SK-N-SH (cell line): Measurements from ENCODE around the gene FNDC1. TPM values are rescaled to one million over a fixed set of nuclear protein-coding genes. Genes with fewer than 3 reads are reported as not detected.

Experiments used
- CTCF ChIA-PET: fragments of 300-600, 350-600 bp; formaldehyde crosslinking; extraction: SDS; loops from one replicate; lab custom pipeline; 2021; lab: Yijun Ruan, JAX
- POLR2A ChIA-PET: fragments of 350-600 bp; sonication (Branson Sonifier 250); formaldehyde crosslinking; extraction: SDS; loops from one replicate; lab custom pipeline; 2020; ENCODE audit warnings: antibody characterized with exemption, inconsistent platforms; lab: Yijun Ruan, JAX
- DNase-seq: peaks from one replicate; pipeline ENCODE4 v3.0.0; 2012
- H2AFZ ChIP-seq: fragments of 200-600 bp; sonication (generic); 2 replicates; pipeline ENCODE4 v1.8.1; 2016; ENCODE audit warnings: antibody characterized with exemption, mild to moderate bottlenecking, low read depth
- H3F3A ChIP-seq: fragments of 200-600 bp; sonication (generic); replicated peaks from 2 replicates; pipeline ENCODE3; 2016; ENCODE audit warnings: antibody characterized with exemption, mild to moderate bottlenecking; ENCODE audit not compliant: insufficient read depth
- H3K27ac ChIP-seq, 2 experiments: fragments of 200-500 bp in 1 of 2; fragments of 200-600 bp in 1 of 2; sonication (Bioruptor generic) in 1 of 2; sonication (generic), shearing (Covaris generic) in 1 of 2; 2 replicates each; pipeline versions ENCODE4 v1.5.1 to v1.6.1; 2014 to 2016; ENCODE audit warnings: low read depth in 2 of 2, inconsistent platforms in 1 of 2, low read length in 1 of 2, mild to moderate bottlenecking in 1 of 2, mixed read lengths in 1 of 2
- H3K27me3 ChIP-seq: fragments of 200-600 bp; sonication (generic), shearing (Covaris generic); 2 replicates; pipeline ENCODE4 v1.6.1; 2016; ENCODE audit warnings: mixed run types; ENCODE audit not compliant: insufficient read depth
- H3K36me3 ChIP-seq, 2 experiments: fragments of 200-500 bp in 1 of 2; fragments of 200-600 bp in 1 of 2; sonication (Bioruptor generic) in 1 of 2; sonication (generic) in 1 of 2; replicated peaks in 1 of 2; 2 replicates each; pipeline versions ENCODE3 to v1.5.1; 2014 to 2016; ENCODE audit warnings: low read length in 1 of 2, mild to moderate bottlenecking in 1 of 2; ENCODE audit not compliant: insufficient read depth in 2 of 2, control insufficient read depth in 1 of 2
- H3K4me1 ChIP-seq, 2 experiments: fragments of 200-500 bp in 1 of 2; fragments of 200-600 bp in 1 of 2; sonication (Bioruptor generic) in 1 of 2; sonication (generic), shearing (Covaris generic) in 1 of 2; 2 replicates each; pipeline versions ENCODE4 v1.5.1 to v1.6.1; 2014 to 2016; ENCODE audit warnings: low read depth in 1 of 2, low read length in 1 of 2, mixed run types in 1 of 2; ENCODE audit not compliant: insufficient read depth in 2 of 2, control insufficient read depth in 1 of 2
- H3K4me2 ChIP-seq: fragments of 200-600 bp; sonication (generic), shearing (Covaris generic); 2 replicates; pipeline ENCODE4 v1.6.1; 2017; ENCODE audit warnings: mixed run types
- H3K4me3 ChIP-seq, 2 experiments: fragments of 200-500 bp in 1 of 2; fragments of 200-600 bp in 1 of 2; sonication (Bioruptor generic) in 1 of 2; sonication (generic), shearing (Covaris generic) in 1 of 2; 2 replicates each; pipeline versions ENCODE4 v1.5.1 to v1.8.1; 2014 to 2016; ENCODE audit warnings: low read depth in 2 of 2, inconsistent platforms in 1 of 2, low read length in 1 of 2, mild to moderate bottlenecking in 1 of 2, mixed read lengths in 1 of 2, moderate library complexity in 1 of 2
- H3K79me2 ChIP-seq: fragments of 200-600 bp; sonication (generic); 2 replicates; pipeline ENCODE4 v1.8.1; 2017; ENCODE audit warnings: mild to moderate bottlenecking; ENCODE audit not compliant: insufficient read depth
- H3K9ac ChIP-seq: fragments of 200-600 bp; sonication (generic); 2 replicates; pipeline ENCODE4 v1.6.1; 2017; ENCODE audit warnings: mixed run types
- H3K9me2 ChIP-seq: fragments of 200-600 bp; sonication (generic); 2 replicates; pipeline ENCODE4 v1.6.1; 2017; ENCODE audit warnings: mixed run types
- H3K9me3 ChIP-seq: fragments of 200-600 bp; sonication (generic); 2 replicates; pipeline ENCODE4 v1.6.1; 2017; ENCODE audit warnings: mixed run types, mild to moderate bottlenecking, moderate library complexity
- H4K20me1 ChIP-seq: fragments of 200-600 bp; sonication (generic); 2 replicates; pipeline ENCODE4 v1.6.1; 2017; ENCODE audit warnings: mild to moderate bottlenecking, mixed run types; ENCODE audit not compliant: insufficient read depth
- CHD2 ChIP-seq: fragments of 150-350 bp; IDR thresholded peaks from 2 replicates; pipeline ENCODE4 v1.6.1; 2018; ENCODE audit warnings: low read length; ENCODE audit not compliant: partially characterized antibody
- ELF1 ChIP-seq: IDR thresholded peaks from 2 replicates; pipeline ENCODE4 v1.4.0; 2012
- EZH2phosphoT487 ChIP-seq: fragments of 200-600 bp; sonication (generic); IDR thresholded peaks from 2 replicates; pipeline ENCODE4 v1.6.1; 2017; ENCODE audit warnings: low read depth, mixed run types, mild to moderate bottlenecking, antibody characterized with exemption, moderate library complexity, borderline replicate concordance
- FOSL2 ChIP-seq: IDR thresholded peaks from 2 replicates; pipeline ENCODE4 v1.4.0; 2012; ENCODE audit warnings: low read depth, mild to moderate bottlenecking, moderate library complexity, borderline replicate concordance
- GATA2 ChIP-seq: sonication (generic); formaldehyde crosslinking; IDR thresholded peaks from 2 replicates; pipeline ENCODE4 v1.5.0; 2020; ENCODE audit warnings: mild to moderate bottlenecking, missing genetic modification reagents
- JUND ChIP-seq: IDR thresholded peaks from 2 replicates; pipeline ENCODE4 v1.4.0; 2012
- MEF2A ChIP-seq: IDR thresholded peaks from 2 replicates; pipeline ENCODE4 v1.4.0; 2012; ENCODE audit warnings: low read depth, borderline replicate concordance
- PBX3 ChIP-seq: IDR thresholded peaks from 2 replicates; pipeline ENCODE4; 2012
- POLR2AphosphoS5 ChIP-seq: IDR thresholded peaks from 2 replicates; pipeline ENCODE4 v1.6.1; 2012; ENCODE audit warnings: low read depth, low read length
- RCOR1 ChIP-seq: fragments of 150-350 bp; IDR thresholded peaks from 2 replicates; pipeline ENCODE4 v1.6.1; 2017; ENCODE audit warnings: antibody characterized with exemption, low read length
- REST ChIP-seq: IDR thresholded peaks from 2 replicates; pipeline ENCODE4 v1.6.1; 2012; ENCODE audit warnings: mild to moderate bottlenecking, low read depth, low read length, moderate library complexity
- RXRA ChIP-seq: IDR thresholded peaks from 2 replicates; pipeline ENCODE4 v1.4.0; 2012; ENCODE audit warnings: low read depth, mild to moderate bottlenecking, borderline replicate concordance
- SIN3A ChIP-seq: IDR thresholded peaks from 2 replicates; pipeline ENCODE4 v1.6.1; 2012; ENCODE audit warnings: low read depth, mild to moderate bottlenecking, low read length, moderate library complexity, borderline replicate concordance
- SMC3 ChIP-seq: IDR thresholded peaks from 2 replicates; pipeline ENCODE4 v1.6.1; 2012; ENCODE audit warnings: low read depth, low read length, improper control_type of control experiment
- TEAD4 ChIP-seq: IDR thresholded peaks from 2 replicates; pipeline ENCODE4 v1.4.0; 2012; ENCODE audit warnings: mild to moderate bottlenecking, borderline replicate concordance; ENCODE audit not compliant: insufficient read depth
- USF2 ChIP-seq: fragments of 150-350 bp; IDR thresholded peaks from 2 replicates; pipeline ENCODE4 v1.6.1; 2017; ENCODE audit warnings: antibody characterized with exemption, low read length, low read depth, borderline replicate concordance
- YY1 ChIP-seq: IDR thresholded peaks from 2 replicates; pipeline ENCODE4 v1.4.0; 2012; ENCODE audit warnings: low read depth, mild to moderate bottlenecking
- WGBS: methylation state at CpG from one replicate; pipeline ENCODE4 v1.1.6; 2017; ENCODE audit warnings: low lambda C conversion rate; 5-methylcytosine and 5-hydroxymethylcytosine counted together
- polyA plus RNA-seq, 3 experiments: library from polyadenylated mRNA; depleted of rRNA; stranded (reverse); fragments of >200 nt; gene quantifications; 2 replicates each; pipeline ENCODE4 v1.2.3, GENCODE V29; 2012
- TF ChIP-seq, protein P1 (sequence below): fragments of 150-350 bp; IDR thresholded peaks from 2 replicates; pipeline ENCODE4 v1.6.1; 2016; ENCODE audit warnings: mild to moderate bottlenecking, low read depth, low read length
- TF ChIP-seq, protein P2 (sequence below): IDR thresholded peaks from 2 replicates; pipeline ENCODE4 v1.4.0; 2012; ENCODE audit warnings: low read depth

FNDC1 gene
- polyA plus RNA-seq, 1 of the 3 experiments (the other 2 are of a cell fraction) = not detected

DNA sequence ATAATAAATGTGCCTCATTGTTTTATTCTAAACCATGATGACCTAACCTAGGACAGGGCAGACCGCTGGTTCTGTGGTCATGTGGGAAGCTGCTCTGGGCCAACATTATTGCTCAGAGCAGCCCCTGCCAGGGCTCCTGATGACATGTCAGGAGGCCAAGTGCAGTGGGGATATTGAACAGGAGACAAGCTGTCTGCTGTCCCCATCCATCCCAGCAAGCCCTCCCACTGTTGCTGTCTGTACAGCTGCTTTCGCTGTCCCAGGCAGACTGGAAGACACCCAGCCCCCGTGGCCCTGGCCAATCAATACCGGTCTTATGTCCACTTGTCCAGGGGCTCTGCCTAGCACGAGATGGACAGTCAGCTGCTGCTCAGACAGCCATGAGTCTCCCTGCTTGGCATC is 43.2 kb upstream of the FNDC1 start:
- no peaks in the 10 kb centered on the region for H3K36me3 ChIP-seq
- H3F3A ChIP-seq = no peaks in the 10 kb centered on the region
- H3K27ac ChIP-seq = no peak overlapping the region
- H3K4me2 ChIP-seq = no peak overlapping the region
- peak; percentile 30 for DNase-seq
- no peak for TF ChIP-seq GATA2 (CRISPR knock-in tag)
- no peak for TF ChIP-seq TEAD4
- TF ChIP-seq ELF1 = no peak
- TF ChIP-seq USF2 = no peak
- no peak for TF ChIP-seq RXRA
- TF ChIP-seq JUND = no peak
- POLR2A ChIA-PET = interaction anchor here (0.6 kb wide), 1 partner anchor 156 kb away, joined by 3 read pairs; no protein-coding TSS in a partner anchor
- 36% methylated on average over 5 of the region's 5 CpGs for WGBS
- H3K9me3 ChIP-seq = no peaks in the 10 kb centered on the region
- CTCF ChIA-PET = interaction anchor here (0.7 to 3.3 kb wide), 8 partner anchors 9 to 330 kb away, joined by 3 to 34 read pairs (median 4); no protein-coding TSS in a partner anchor
- H3K9ac ChIP-seq = no peak overlapping the region
- H3K27me3 ChIP-seq = no peaks in the 10 kb centered on the region; the same call in 1 of the 2 replicates
- no peaks in the 10 kb centered on the region for H3K79me2 ChIP-seq
- H2AFZ ChIP-seq = no peak overlapping the region
- no peaks in the 10 kb centered on the region for H3K9me2 ChIP-seq
- H3K4me1 ChIP-seq = peaks cover 0 to 3% of the 10 kb centered on the region in 2 experiments; a peak in 1 of 4 replicates
- H3K4me3 ChIP-seq = no peak overlapping the region
- H4K20me1 ChIP-seq = no peaks in the 10 kb centered on the region

DNA sequence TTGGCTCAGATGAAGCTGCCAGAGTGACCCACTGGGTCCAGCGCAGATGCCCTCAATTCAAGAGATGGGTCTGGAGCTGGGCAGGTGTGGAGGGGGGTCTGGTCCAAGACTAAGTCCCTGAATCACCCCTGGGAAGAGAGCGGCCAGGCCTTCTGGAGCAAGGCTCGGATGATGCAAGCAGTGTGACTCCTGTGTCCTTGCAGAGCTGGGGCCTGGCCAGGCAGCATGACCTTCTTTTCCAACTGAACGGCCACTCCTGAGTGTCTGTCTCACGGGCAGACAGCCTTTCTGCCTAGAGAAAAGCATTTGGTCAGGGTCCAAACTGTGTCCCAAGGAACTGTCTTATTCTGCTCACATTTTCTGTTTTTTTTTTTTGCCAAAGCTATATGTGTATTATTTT is 42.6 kb upstream of the FNDC1 start:
- no peak overlapping the region for H3K4me2 ChIP-seq
- H4K20me1 ChIP-seq = no peaks in the 10 kb centered on the region
- ChIA-PET POLR2A (no interaction called here), CTCF (interaction anchor here (0.7 to 3.3 kb wide), 7 partner anchors 8 to 88 kb away, joined by 3 to 34 read pairs (median 4); no protein-coding TSS in a partner anchor)
- no peak overlapping the region for H3K27ac ChIP-seq
- no peaks in the 10 kb centered on the region for H3K36me3 ChIP-seq
- WGBS = 40% methylated on average over 5 of the region's 5 CpGs
- no peaks in the 10 kb centered on the region for H3K9me3 ChIP-seq
- H3K27me3 ChIP-seq = no peaks in the 10 kb centered on the region; the same call in 1 of the 2 replicates
- H3F3A ChIP-seq = no peaks in the 10 kb centered on the region
- peaks cover 0 to 3% of the 10 kb centered on the region in 2 experiments; a peak in 1 of 4 replicates for H3K4me1 ChIP-seq
- no peak overlapping the region for H3K9ac ChIP-seq
- no peak overlapping the region for H2AFZ ChIP-seq
- no peak for DNase-seq
- no peak overlapping the region for H3K4me3 ChIP-seq
- H3K9me2 ChIP-seq = no peaks in the 10 kb centered on the region
- H3K79me2 ChIP-seq = no peaks in the 10 kb centered on the region
- TF ChIP-seq RCOR1 = no peak
- no peak for TF ChIP-seq MEF2A
- TF ChIP-seq REST = no peak
- TF ChIP-seq, protein P1, sequence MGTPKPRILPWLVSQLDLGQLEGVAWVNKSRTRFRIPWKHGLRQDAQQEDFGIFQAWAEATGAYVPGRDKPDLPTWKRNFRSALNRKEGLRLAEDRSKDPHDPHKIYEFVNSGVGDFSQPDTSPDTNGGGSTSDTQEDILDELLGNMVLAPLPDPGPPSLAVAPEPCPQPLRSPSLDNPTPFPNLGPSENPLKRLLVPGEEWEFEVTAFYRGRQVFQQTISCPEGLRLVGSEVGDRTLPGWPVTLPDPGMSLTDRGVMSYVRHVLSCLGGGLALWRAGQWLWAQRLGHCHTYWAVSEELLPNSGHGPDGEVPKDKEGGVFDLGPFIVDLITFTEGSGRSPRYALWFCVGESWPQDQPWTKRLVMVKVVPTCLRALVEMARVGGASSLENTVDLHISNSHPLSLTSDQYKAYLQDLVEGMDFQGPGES = no peak
- no peak for TF ChIP-seq SIN3A
- TF ChIP-seq RXRA = no peak
- TF ChIP-seq SMC3 = no peak
- no peak for TF ChIP-seq YY1
- no peak for TF ChIP-seq FOSL2
- no peak for TF ChIP-seq PBX3
- no peak for TF ChIP-seq POLR2AphosphoS5
- TF ChIP-seq, protein P2, sequence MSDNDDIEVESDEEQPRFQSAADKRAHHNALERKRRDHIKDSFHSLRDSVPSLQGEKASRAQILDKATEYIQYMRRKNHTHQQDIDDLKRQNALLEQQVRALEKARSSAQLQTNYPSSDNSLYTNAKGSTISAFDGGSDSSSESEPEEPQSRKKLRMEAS = no peak
- no peak for TF ChIP-seq USF2
- TF ChIP-seq CHD2 = no peak
- TF ChIP-seq EZH2phosphoT487 = no peak
